KMS-11 (cell line): ENCODE measurements around the gene SHC2.
"Not testable (repeated sequence)": the region's sequence is repeated elsewhere in the genome, so short reads cannot be mapped to it uniquely, and the experiment has no call there.

Source experiments
- H2AFZ ChIP-seq: fragments of 200-600 bp; sonication (generic); 2 replicates; pipeline ENCODE4 v1.6.1; 2016; ENCODE audit warnings: antibody characterized with exemption, mixed run types, low read depth
- H3K27ac ChIP-seq: fragments of 200-600 bp; sonication (generic); 2 replicates; pipeline ENCODE4 v1.6.1; 2016; ENCODE audit warnings: mild to moderate bottlenecking, mixed run types
- H3K27me3 ChIP-seq: fragments of 200-600 bp; sonication (generic); 2 replicates; pipeline ENCODE4 v1.6.1; 2017; ENCODE audit warnings: mild to moderate bottlenecking, low read depth, mixed run types, moderate library complexity; ENCODE audit not compliant: insufficient read depth
- H3K36me3 ChIP-seq: fragments of 200-600 bp; sonication (generic); 2 replicates; pipeline ENCODE4 v1.6.1; 2017; ENCODE audit warnings: mild to moderate bottlenecking, mixed run types; ENCODE audit not compliant: insufficient read depth
- H3K4me1 ChIP-seq: fragments of 200-600 bp; sonication (generic); 2 replicates; pipeline ENCODE4 v1.6.1; 2016; ENCODE audit warnings: mild to moderate bottlenecking, low read depth, mixed run types; ENCODE audit not compliant: poor library complexity, severe bottlenecking
- H3K4me2 ChIP-seq: fragments of 200-600 bp; sonication (generic); 2 replicates; pipeline ENCODE4 v1.7.0; 2016; ENCODE audit warnings: mild to moderate bottlenecking, mixed run types
- H3K4me3 ChIP-seq: fragments of 200-600 bp; sonication (generic); IDR thresholded peaks from 2 replicates; pipeline ENCODE4 v1.6.1; 2017; ENCODE audit warnings: low read depth, low read length, mixed read lengths; ENCODE audit not compliant: insufficient read depth
- H3K79me2 ChIP-seq: fragments of 200-600 bp; sonication (generic); 2 replicates; pipeline ENCODE4 v1.6.1; 2016; ENCODE audit warnings: low read depth, mixed run types; ENCODE audit not compliant: insufficient read depth
- H3K9ac ChIP-seq: fragments of 200-600 bp; sonication (generic); 2 replicates; pipeline ENCODE4 v1.6.1; 2016; ENCODE audit warnings: mild to moderate bottlenecking, mixed run types
- H4K20me1 ChIP-seq: fragments of 200-600 bp; sonication (generic); 2 replicates; pipeline ENCODE4 v1.6.1; 2016; ENCODE audit warnings: mild to moderate bottlenecking, mixed run types; ENCODE audit not compliant: insufficient read depth
- CTCF ChIP-seq: fragments of 200-600 bp; sonication (generic); conservative IDR thresholded peaks from 2 replicates; pipeline ENCODE4 v1.6.1; 2017; ENCODE audit warnings: low read depth, mild to moderate bottlenecking, antibody characterized with exemption, low read length, moderate library complexity, mixed read lengths

The SHC2 gene

GRCh38 chr19:483332-484072, 22.7 kb upstream of the SHC2 start:
- TF ChIP-seq CTCF: no peak
- Histone ChIP-seq H3K27ac (no peak overlapping the region), H4K20me1 (no peaks in the 10 kb centered on the region), H3K79me2 (no peaks in the 10 kb centered on the region), H3K4me2 (no peak overlapping the region), H3K36me3 (no peaks in the 10 kb centered on the region), H2AFZ (no peak overlapping the region), H3K4me3 (no peak overlapping the region), H3K9ac (no peak overlapping the region), H3K4me1 (no peaks in the 10 kb centered on the region), H3K27me3 (peaks cover 32% of the 10 kb centered on the region)

GRCh38 chr19:482186-483041, 21.6 kb upstream of the SHC2 start:
- Histone ChIP-seq H3K4me1 (no peaks in the 10 kb centered on the region), H3K9ac (no peak overlapping the region), H2AFZ (no peak overlapping the region), H3K27me3 (peaks cover 40% of the 10 kb centered on the region), H4K20me1 (no peaks in the 10 kb centered on the region), H3K4me2 (no peak overlapping the region), H3K36me3 (no peaks in the 10 kb centered on the region), H3K79me2 (no peaks in the 10 kb centered on the region), H3K27ac (no peak overlapping the region), H3K4me3 (no peak overlapping the region)
- TF ChIP-seq CTCF: no peak

- not testable (repeated sequence) for H4K20me1 ChIP-seq, H3K27ac ChIP-seq, H3K4me2 ChIP-seq, H2AFZ ChIP-seq, H3K4me3 ChIP-seq, H3K79me2 ChIP-seq, H3K4me1 ChIP-seq, H3K9ac ChIP-seq, H3K36me3 ChIP-seq
- H3K27me3 ChIP-seq: peaks cover 40% of the 10 kb centered on the region
Observed at GRCh38 chr19:481100-481499, 20.3 kb upstream of the SHC2 start.

GRCh38 chr19:480016-480855, 19.4 kb upstream of the SHC2 start:
- no peaks in the 10 kb centered on the region for H3K4me1 ChIP-seq
- no peak overlapping the region for H3K4me3 ChIP-seq
- no peak overlapping the region for H3K27ac ChIP-seq
- no peak overlapping the region for H3K4me2 ChIP-seq
- H3K79me2 ChIP-seq: no peaks in the 10 kb centered on the region
- H4K20me1 ChIP-seq: no peaks in the 10 kb centered on the region
- H2AFZ ChIP-seq: no peak overlapping the region
- H3K9ac ChIP-seq: no peak overlapping the region
- no peaks in the 10 kb centered on the region for H3K36me3 ChIP-seq
- peak; percentile 46; the same call in 1 of the 2 replicates for TF ChIP-seq CTCF
- peaks cover 39% of the 10 kb centered on the region for H3K27me3 ChIP-seq
